Kidney capillary endothelial cell (primary cell): ENCODE data around the gene MRGPRD.

Experiments
- DNase-seq: peaks from one replicate; pipeline ENCODE4 v3.0.0-alpha.2; 2018; ENCODE audit warnings: low spot score

Gene MRGPRD

GRCh38 chr11:68930991-68931855 lies 49.6 kb downstream of the MRGPRD start:
- DNase-seq: no peak
